HCT116 (cell line): Measurements from ENCODE around the gene NCOA1. TPM values are rescaled to one million over a fixed set of nuclear protein-coding genes. Genes with fewer than 3 reads are reported as not detected.
"Not testable (repeated sequence)": the region's sequence is repeated elsewhere in the genome, so short reads cannot be mapped to it uniquely, and the experiment has no call there.

Experiments
- ATAC-seq: fragments of 200-7000 bp; cut with Tn5 transposase; 2 replicates; pipeline ENCODE4 v1.9.1; 2020; ENCODE audit warnings: mild to moderate bottlenecking, moderate library complexity
- BruUV-seq: library from RNA; stranded (reverse); fragments of 400-500 nt; replicated peaks from 2 replicates; lab custom pipeline; 2021; lab: Mats Ljungman, UMichigan
- CTCF ChIA-PET: fragments of 300-600 bp; sonication (Branson Sonifier 250); formaldehyde crosslinking; loops from one replicate; lab custom pipeline; 2021; ENCODE audit warnings: antibody characterized with exemption; lab: Charles Lee
- POLR2A ChIA-PET: fragments of 300-600, 350-600 bp; sonication (Branson Sonifier 250); formaldehyde crosslinking; loops from one replicate; lab custom pipeline; 2021; ENCODE audit warnings: antibody characterized with exemption; lab: Charles Lee
- RAD21 ChIA-PET, 2 experiments: fragments of 300-600 bp; sonication (Branson Sonifier 250); formaldehyde crosslinking; loops; one replicate each; lab custom pipeline; 2023; ENCODE audit warnings: low total read pairs in 2 of 2; ENCODE audit not compliant: uncharacterized antibody in 2 of 2, unreplicated experiment in 2 of 2, low non-redundant PET in 1 of 2; lab: Charles Lee
- DNase-seq: peaks from one replicate; pipeline ENCODE4 v3.0.0-alpha.2; 2010; ENCODE audit warnings: low read depth, low spot score
- H2AFZ ChIP-seq: fragments of 200-600 bp; shearing (Covaris generic), sonication (generic); 2 replicates; pipeline ENCODE4 v1.6.1; 2017; ENCODE audit warnings: low read depth, mixed run types, mixed read lengths, antibody characterized with exemption, low read length; ENCODE audit not compliant: poor library complexity, severe bottlenecking
- H3K27ac ChIP-seq: 2 replicates; pipeline ENCODE4 v1.5.1; 2012; ENCODE audit warnings: low read depth, low read length
- H3K27me3 ChIP-seq: fragments of 200-600 bp; sonication (generic); 2 replicates; pipeline ENCODE4 v1.6.1; 2016; ENCODE audit warnings: mixed run types, low read length, mixed read lengths; ENCODE audit not compliant: insufficient read depth
- H3K36me3 ChIP-seq, 2 experiments: fragments of 200-500 bp in 1 of 2; fragments of 200-600 bp in 1 of 2; sonication (Bioruptor generic) in 1 of 2; sonication (generic) in 1 of 2; 2 replicates each; pipeline versions ENCODE4 v1.5.1 to v1.6.1; 2014 to 2016; ENCODE audit warnings: low read length in 2 of 2, inconsistent platforms in 1 of 2, mixed read lengths in 1 of 2, mixed run types in 1 of 2; ENCODE audit not compliant: insufficient read depth in 2 of 2, control insufficient read depth in 1 of 2
- H3K4me1 ChIP-seq, 2 experiments: fragments of 200-600 bp in 1 of 2; sonication (generic) in 1 of 2; 2 replicates each; pipeline versions ENCODE4 v1.5.1 to v1.6.1; 2012 to 2017; ENCODE audit warnings: low read length in 2 of 2, inconsistent platforms in 1 of 2, mild to moderate bottlenecking in 1 of 2, mixed read lengths in 1 of 2, mixed run types in 1 of 2, moderate library complexity in 1 of 2; ENCODE audit not compliant: insufficient read depth in 2 of 2, control insufficient read depth in 1 of 2
- H3K4me2 ChIP-seq: fragments of 200-600 bp; sonication (generic); 2 replicates; pipeline ENCODE4 v1.6.1; 2017; ENCODE audit warnings: mixed run types, low read length, mixed read lengths
- H3K4me3 ChIP-seq, 2 experiments: fragments of 200-600 bp in 1 of 2; sonication (generic) in 1 of 2; replicated peaks in 1 of 2; 2 replicates each; pipeline ENCODE4 v1.5.1; 2011 to 2016; ENCODE audit warnings: low read length in 2 of 2, control low read depth in 1 of 2, low read depth in 1 of 2, mild to moderate bottlenecking in 1 of 2, mixed read lengths in 1 of 2, mixed run types in 1 of 2
- H3K79me2 ChIP-seq: fragments of 200-600 bp; sonication (generic); 2 replicates; pipeline ENCODE4 v1.6.1; 2017; ENCODE audit warnings: mild to moderate bottlenecking, mixed run types, low read length, moderate library complexity, mixed read lengths; ENCODE audit not compliant: insufficient read depth
- H3K9ac ChIP-seq: fragments of 200-600 bp; sonication (generic); 2 replicates; pipeline ENCODE4 v1.6.1; 2016; ENCODE audit warnings: low read length, mixed read lengths
- H3K9me2 ChIP-seq: fragments of 200-600 bp; sonication (generic), shearing (Covaris generic); 2 replicates; pipeline ENCODE4 v1.6.1; 2017; ENCODE audit warnings: mixed run types, mild to moderate bottlenecking, moderate library complexity; ENCODE audit not compliant: insufficient read depth
- H3K9me3 ChIP-seq, 2 experiments: fragments of 200-500 bp in 1 of 2; fragments of 200-600 bp in 1 of 2; sonication (Bioruptor generic) in 1 of 2; sonication (generic) in 1 of 2; 2 replicates each; pipeline ENCODE4 v1.6.1; 2014 to 2017; ENCODE audit warnings: low read length in 2 of 2, mixed read lengths in 2 of 2, inconsistent platforms in 1 of 2, low read depth in 1 of 2, mild to moderate bottlenecking in 1 of 2, mixed run types in 1 of 2, moderate library complexity in 1 of 2; ENCODE audit not compliant: control insufficient read depth in 1 of 2, insufficient read depth in 1 of 2
- H4K20me1 ChIP-seq: fragments of 200-600 bp; sonication (generic), shearing (Covaris generic); 2 replicates; pipeline ENCODE4 v1.6.1; 2017; ENCODE audit warnings: mixed run types, mild to moderate bottlenecking, moderate library complexity; ENCODE audit not compliant: insufficient read depth
- ATF3 ChIP-seq: IDR thresholded peaks from 2 replicates; pipeline ENCODE4 v1.6.1; 2012
- ELF1 ChIP-seq: IDR thresholded peaks from 2 replicates; pipeline ENCODE4 v1.6.1; 2012; ENCODE audit warnings: low read depth, borderline replicate concordance
- EZH2phosphoT487 ChIP-seq: fragments of 200-600 bp; IDR thresholded peaks from 2 replicates; pipeline ENCODE4 v1.6.1; 2018; ENCODE audit warnings: antibody characterized with exemption, borderline replicate concordance
- FOSL1 ChIP-seq: IDR thresholded peaks from 2 replicates; pipeline ENCODE4 v1.6.1; 2012; ENCODE audit warnings: low read depth
- JUND ChIP-seq: IDR thresholded peaks from 2 replicates; pipeline ENCODE4 v1.6.1; 2012
- POLR2AphosphoS5 ChIP-seq: IDR thresholded peaks from 2 replicates; pipeline ENCODE4 v1.6.1; 2011; ENCODE audit warnings: mild to moderate bottlenecking, low read depth, low read length, moderate library complexity
- RAD21 ChIP-seq: IDR thresholded peaks from 2 replicates; pipeline ENCODE4 v1.6.1; 2012; ENCODE audit warnings: low read depth, mild to moderate bottlenecking
- SRF ChIP-seq: IDR thresholded peaks from 2 replicates; pipeline ENCODE4 v1.6.1; 2012; ENCODE audit warnings: low read depth
- TCF7L2 ChIP-seq: IDR thresholded peaks from 2 replicates; pipeline ENCODE4 v1.7.0; 2011; ENCODE audit warnings: borderline replicate concordance, inconsistent platforms; ENCODE audit not compliant: insufficient read depth, insufficient read length; ENCODE audit errors: extremely low read depth
- ZFX ChIP-seq: fragments of 450-650 bp; IDR thresholded peaks from 2 replicates; pipeline ENCODE4 v1.6.1; 2017
- intact Hi-C: fragments of 100-400 bp; cut with micrococcal nuclease; formaldehyde crosslinking; loops from 2 replicates; pipeline ENCODE4 v1.10.0; 2022
- total RNA-seq: library from RNA; stranded (reverse); gene quantifications from one replicate; pipeline ENCODE4 v1.2.1, GENCODE V29; 2021; ENCODE audit not compliant: unreplicated experiment
- TF ChIP-seq, protein P1 (sequence below): IDR thresholded peaks from 2 replicates; pipeline ENCODE4 v1.6.1; 2012

Gene NCOA1
- total RNA-seq, 1 experiment from 2014 or later, result 10.4 TPM

GRCh38 chr2:24797644-24798043, 306.6 kb downstream of the NCOA1 start:
- no peak for ATAC-seq

GRCh38 chr2:24800487-24800886, 309.4 kb downstream of the NCOA1 start:
- DNase-seq, intact Hi-C loops, H3K9me3 ChIP-seq, ATAC-seq, POLR2A ChIA-PET, H3K4me3 ChIP-seq, H3K27me3 ChIP-seq, H3K27ac ChIP-seq, H2AFZ ChIP-seq, CTCF ChIA-PET, H3K9me2 ChIP-seq, H3K4me1 ChIP-seq, H3K9ac ChIP-seq, H4K20me1 ChIP-seq, RAD21 ChIA-PET, H3K4me2 ChIP-seq, BruUV-seq: not testable (repeated sequence)
- Histone ChIP-seq H3K79me2 (peaks cover 51% of the 10 kb centered on the region), H3K36me3 (peaks cover 8 to 26% of the 10 kb centered on the region in 2 experiments; a peak in 3 of 4 replicates)

More at GRCh38 chr2:24797644-24798043, 306.6 kb downstream of the NCOA1 start:
- Histone ChIP-seq H3K79me2 (peaks cover 73% of the 10 kb centered on the region), H2AFZ (no peak overlapping the region), H3K27me3 (no peaks in the 10 kb centered on the region), H3K4me1 (peaks cover 0 to 12% of the 10 kb centered on the region in 2 experiments; a peak in 3 of 4 replicates), H3K9me2 (no peaks in the 10 kb centered on the region), H4K20me1 (no peaks in the 10 kb centered on the region), H3K27ac (no peak overlapping the region), H3K36me3 (peaks cover 8 to 31% of the 10 kb centered on the region in 2 experiments; a peak in 3 of 4 replicates), H3K4me2 (no peak overlapping the region), H3K9me3 (no peaks in the 10 kb centered on the region), H3K4me3 (no peak overlapping the region), H3K9ac (no peak overlapping the region)
- DNase-seq, result no peak
- CTCF ChIA-PET, result no interaction called here
- no TSS peak for BruUV-seq
- TF ChIP-seq JUND (no peak), EZH2phosphoT487 (no peak), RAD21 (no peak), ELF1 (no peak), SRF (no peak), POLR2AphosphoS5 (no peak), ZFX (no peak), TCF7L2 (no peak), FOSL1 (no peak), ATF3 (no peak)
- TF ChIP-seq, protein P1, sequence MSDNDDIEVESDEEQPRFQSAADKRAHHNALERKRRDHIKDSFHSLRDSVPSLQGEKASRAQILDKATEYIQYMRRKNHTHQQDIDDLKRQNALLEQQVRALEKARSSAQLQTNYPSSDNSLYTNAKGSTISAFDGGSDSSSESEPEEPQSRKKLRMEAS, result no peak
- RAD21 ChIA-PET, result no interaction called here
- intact Hi-C loops, result no loop called here
- POLR2A ChIA-PET, result no interaction called here

GRCh38 chr2:24805811-24806660, 315.0 kb downstream of the NCOA1 start:
- H3K9me2 ChIP-seq, H4K20me1 ChIP-seq, H3K4me3 ChIP-seq, H3K9me3 ChIP-seq, BruUV-seq, H3K9ac ChIP-seq, H3K27ac ChIP-seq, RAD21 ChIA-PET, H2AFZ ChIP-seq, ATAC-seq, H3K4me2 ChIP-seq, H3K27me3 ChIP-seq, H3K36me3 ChIP-seq, intact Hi-C loops, POLR2A ChIA-PET, DNase-seq, H3K4me1 ChIP-seq: not testable (repeated sequence)
- CTCF ChIA-PET, result interaction anchor here (1.2 to 1.3 kb wide), 2 partner anchors 15 to 396 kb away, joined by 3 to 4 read pairs; no protein-coding TSS in a partner anchor
- H3K79me2 ChIP-seq, result peaks cover 58% of the 10 kb centered on the region
